OCI-LY3 (cell line): Measurements from ENCODE around the gene APBB2.

ENCODE experiments used
- H2AFZ ChIP-seq: fragments of 200-600, 300-600 bp; shearing (Covaris generic); 2 replicates; pipeline ENCODE4 v1.6.0; 2014; ENCODE audit warnings: antibody characterized with exemption, low read depth, low read length
- H3K27ac ChIP-seq: fragments of 200-600, 300-600 bp; sonication (generic); 2 replicates; pipeline ENCODE4 v1.5.1; 2014; ENCODE audit warnings: mild to moderate bottlenecking, low read length, moderate library complexity, mixed read lengths
- H3K27me3 ChIP-seq: fragments of 200-600, 300-600 bp; sonication (generic); 2 replicates; pipeline ENCODE4 v1.6.1; 2014; ENCODE audit warnings: low read depth, low read length, mixed read lengths
- H3K36me3 ChIP-seq: fragments of 200-600, 300-600 bp; sonication (generic); replicated peaks from 2 replicates; pipeline ENCODE3; 2014; ENCODE audit warnings: low read depth, low read length, mixed read lengths
- H3K4me1 ChIP-seq: fragments of 300-600, 200-600 bp; sonication (generic); 2 replicates; pipeline ENCODE4 v1.6.1; 2014; ENCODE audit warnings: low read length, mixed read lengths
- H3K4me2 ChIP-seq: fragments of 200-600, 300-600 bp; sonication (generic); 2 replicates; pipeline ENCODE4 v1.6.1; 2014; ENCODE audit warnings: low read length, mixed read lengths
- H3K4me3 ChIP-seq: fragments of 300-600, 200-600 bp; sonication (generic); 2 replicates; pipeline ENCODE4 v1.5.1; 2014; ENCODE audit warnings: antibody characterized with exemption, mild to moderate bottlenecking, low read length, moderate library complexity
- H3K79me2 ChIP-seq: fragments of 300-600, 200-600 bp; shearing (Covaris generic); 2 replicates; pipeline ENCODE4 v1.6.1; 2014; ENCODE audit warnings: mild to moderate bottlenecking, low read length, mixed read lengths
- H3K9ac ChIP-seq: fragments of 300-600, 200-600 bp; shearing (Covaris generic); 2 replicates; pipeline ENCODE4 v1.6.0; 2014; ENCODE audit warnings: mild to moderate bottlenecking, low read length, moderate library complexity
- H3K9me3 ChIP-seq: fragments of 200-600, 300-600 bp; shearing (Covaris generic); 2 replicates; pipeline ENCODE4 v1.6.1; 2014; ENCODE audit warnings: low read length, mixed read lengths; ENCODE audit not compliant: insufficient read depth
- H4K20me1 ChIP-seq: fragments of 200-600, 300-600 bp; sonication (generic); 2 replicates; pipeline ENCODE4 v1.6.1; 2016; ENCODE audit warnings: low read length, mixed read lengths; ENCODE audit not compliant: insufficient read depth
- EZH2phosphoT487 ChIP-seq: fragments of 200-600 bp; shearing (Covaris generic); IDR thresholded peaks from 2 replicates; pipeline ENCODE4 v1.6.1; 2018; ENCODE audit warnings: antibody characterized with exemption, mixed run types, low read depth
- TF ChIP-seq, protein P1 (sequence below): fragments of 200-600, 300-600 bp; sonication (generic); IDR thresholded peaks from 2 replicates; pipeline ENCODE4 v1.5.1; 2014; ENCODE audit warnings: antibody characterized with exemption, low read length, low read depth

The APBB2 gene

DNA sequence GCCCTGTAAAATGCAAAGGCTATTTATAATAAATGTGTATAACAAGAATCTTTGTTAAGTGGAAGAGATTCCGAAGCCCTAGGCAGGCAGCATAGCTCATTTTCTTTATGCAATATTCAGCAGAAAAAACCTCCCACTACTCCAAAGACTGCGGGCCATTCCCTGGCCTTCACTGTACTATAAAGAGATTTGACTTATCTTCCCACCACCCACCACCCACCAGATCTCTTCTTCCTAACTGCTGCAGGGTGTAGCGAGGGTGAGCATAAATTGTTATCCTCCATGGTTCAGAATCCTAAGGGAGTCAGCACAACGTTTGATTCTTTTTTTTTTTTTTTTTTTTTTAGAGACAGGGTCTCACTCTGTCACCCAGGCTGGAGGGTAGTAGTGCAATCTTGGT, 349.8 kb downstream of the APBB2 start:
- no peak overlapping the region for H3K27ac ChIP-seq

DNA sequence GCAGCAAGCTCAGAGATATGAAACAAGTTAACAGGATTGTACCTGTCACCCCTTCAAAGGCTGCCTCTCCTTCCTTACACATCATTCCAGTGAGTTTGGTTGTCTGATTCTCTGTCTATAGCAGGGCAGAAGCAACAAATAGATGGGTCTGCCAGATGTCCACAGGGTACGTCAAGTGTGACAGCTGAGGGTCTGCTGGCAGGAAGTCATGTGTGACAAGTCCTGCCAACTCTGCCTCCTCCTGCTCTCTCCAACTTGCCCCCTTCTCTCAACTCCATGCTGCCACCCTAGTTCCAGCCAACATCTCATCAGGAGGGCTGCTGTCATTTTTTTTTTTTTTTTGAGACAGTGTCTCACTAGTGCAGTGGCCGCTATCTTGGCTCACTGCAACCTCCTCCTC, 355.4 kb downstream of the APBB2 start:
- Histone ChIP-seq H3K9ac (no peak overlapping the region), H2AFZ (no peak overlapping the region), H3K36me3 (peaks cover 3% of the 10 kb centered on the region), H3K27me3 (peaks cover 32% of the 10 kb centered on the region), H3K4me1 (peaks cover 21% of the 10 kb centered on the region), H4K20me1 (no peaks in the 10 kb centered on the region), H3K9me3 (no peaks in the 10 kb centered on the region), H3K4me2 (no peak overlapping the region), H3K79me2 (no peaks in the 10 kb centered on the region), H3K27ac (no peak overlapping the region), H3K4me3 (no peak overlapping the region)
- no peak for TF ChIP-seq EZH2phosphoT487
- TF ChIP-seq, protein P1, sequence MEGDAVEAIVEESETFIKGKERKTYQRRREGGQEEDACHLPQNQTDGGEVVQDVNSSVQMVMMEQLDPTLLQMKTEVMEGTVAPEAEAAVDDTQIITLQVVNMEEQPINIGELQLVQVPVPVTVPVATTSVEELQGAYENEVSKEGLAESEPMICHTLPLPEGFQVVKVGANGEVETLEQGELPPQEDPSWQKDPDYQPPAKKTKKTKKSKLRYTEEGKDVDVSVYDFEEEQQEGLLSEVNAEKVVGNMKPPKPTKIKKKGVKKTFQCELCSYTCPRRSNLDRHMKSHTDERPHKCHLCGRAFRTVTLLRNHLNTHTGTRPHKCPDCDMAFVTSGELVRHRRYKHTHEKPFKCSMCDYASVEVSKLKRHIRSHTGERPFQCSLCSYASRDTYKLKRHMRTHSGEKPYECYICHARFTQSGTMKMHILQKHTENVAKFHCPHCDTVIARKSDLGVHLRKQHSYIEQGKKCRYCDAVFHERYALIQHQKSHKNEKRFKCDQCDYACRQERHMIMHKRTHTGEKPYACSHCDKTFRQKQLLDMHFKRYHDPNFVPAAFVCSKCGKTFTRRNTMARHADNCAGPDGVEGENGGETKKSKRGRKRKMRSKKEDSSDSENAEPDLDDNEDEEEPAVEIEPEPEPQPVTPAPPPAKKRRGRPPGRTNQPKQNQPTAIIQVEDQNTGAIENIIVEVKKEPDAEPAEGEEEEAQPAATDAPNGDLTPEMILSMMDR: no peak

More for the DNA sequence above, 349.8 kb downstream of the APBB2 start:
- H3K4me2 ChIP-seq: no peak overlapping the region
- H2AFZ ChIP-seq: no peak overlapping the region
- no peak overlapping the region for H3K4me3 ChIP-seq
- no peaks in the 10 kb centered on the region for H3K36me3 ChIP-seq
- H3K79me2 ChIP-seq: no peaks in the 10 kb centered on the region
- no peaks in the 10 kb centered on the region for H4K20me1 ChIP-seq
- TF ChIP-seq, protein P1: no peak
- TF ChIP-seq EZH2phosphoT487: no peak
- no peak overlapping the region for H3K9ac ChIP-seq
- H3K9me3 ChIP-seq: no peaks in the 10 kb centered on the region
- peaks cover 21% of the 10 kb centered on the region for H3K27me3 ChIP-seq
- no peaks in the 10 kb centered on the region for H3K4me1 ChIP-seq

DNA sequence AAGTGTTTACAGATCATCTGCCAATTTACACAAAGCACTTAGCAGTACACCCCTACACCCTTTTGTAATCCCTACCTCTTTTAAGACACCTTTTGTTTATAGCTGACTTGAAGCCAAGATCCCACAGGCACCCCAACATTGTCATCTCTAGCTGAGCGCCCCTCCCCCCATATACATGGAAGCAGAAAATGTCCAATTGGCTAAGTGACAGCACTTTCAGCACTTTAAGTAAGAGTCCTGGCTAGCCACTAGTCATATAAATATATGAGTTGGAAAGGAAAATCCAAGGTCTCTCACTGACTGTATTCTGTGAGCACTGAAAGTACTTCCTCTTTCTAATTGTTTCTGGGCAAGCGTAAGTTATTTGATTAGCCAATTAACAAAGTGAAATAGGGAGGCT, 356.4 kb downstream of the APBB2 start:
- Histone ChIP-seq H3K4me1 (peaks cover 21% of the 10 kb centered on the region), H3K9ac (no peak overlapping the region), H3K27me3 (peaks cover 29% of the 10 kb centered on the region), H2AFZ (0 out of 2 replicates have a peak overlapping the region, but pooled peaks have one; percentile 4), H3K36me3 (peaks cover 3% of the 10 kb centered on the region), H3K27ac (no peak overlapping the region), H3K79me2 (no peaks in the 10 kb centered on the region), H3K4me2 (peak overlapping the region; percentile 93), H3K4me3 (peak overlapping the region; percentile 24; the same call in 1 of the 2 replicates), H3K9me3 (no peaks in the 10 kb centered on the region), H4K20me1 (no peaks in the 10 kb centered on the region)
- TF ChIP-seq, protein P1: no peak
- TF ChIP-seq EZH2phosphoT487: no peak

DNA sequence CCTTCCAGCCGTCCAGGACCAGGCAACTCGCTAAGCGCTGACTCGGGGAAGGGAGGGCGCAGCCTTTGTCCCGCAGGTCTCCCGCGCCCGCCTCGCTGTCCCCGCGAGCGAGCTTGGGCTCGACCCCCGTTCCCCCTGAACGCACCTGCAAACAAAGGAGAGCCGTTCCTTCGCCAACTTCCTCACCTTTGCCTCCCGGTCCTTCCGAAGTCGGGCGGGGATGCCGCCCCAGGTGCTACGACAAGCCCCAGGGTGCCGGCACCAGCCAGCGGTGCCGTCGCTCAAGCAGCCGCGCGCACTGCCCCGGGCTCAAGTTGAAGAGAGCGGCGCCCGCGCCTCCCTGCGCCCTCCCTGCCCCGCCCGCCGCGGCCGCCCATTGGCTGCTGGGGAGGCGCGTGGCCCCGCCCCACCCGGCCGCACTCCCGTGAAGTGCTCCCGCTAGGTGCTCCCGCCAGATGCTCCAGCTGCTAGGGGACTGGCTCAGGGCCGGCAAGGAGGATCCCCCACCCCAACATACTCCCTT, 357.4 kb downstream of the APBB2 start:
- H3K4me1 ChIP-seq: peaks cover 21% of the 10 kb centered on the region
- peak overlapping the region; percentile 93 for H3K4me2 ChIP-seq
- H3K27ac ChIP-seq: 0 out of 2 replicates have a peak overlapping the region, but pooled peaks have one; percentile 8
- no peaks in the 10 kb centered on the region for H4K20me1 ChIP-seq
- H3K36me3 ChIP-seq: peaks cover 3% of the 10 kb centered on the region
- H2AFZ ChIP-seq: peak overlapping the region; percentile 73
- H3K4me3 ChIP-seq: peak overlapping the region; percentile 89
- H3K27me3 ChIP-seq: peaks cover 27% of the 10 kb centered on the region
- TF ChIP-seq EZH2phosphoT487: no peak
- TF ChIP-seq, protein P1: no peak
- H3K79me2 ChIP-seq: no peaks in the 10 kb centered on the region
- no peaks in the 10 kb centered on the region for H3K9me3 ChIP-seq
- H3K9ac ChIP-seq: peak overlapping the region; percentile 78
